OCI-LY3 (cell line): ENCODE results near the gene RHBDL3.

ENCODE experiments used
- EZH2phosphoT487 ChIP-seq: fragments of 200-600 bp; shearing (Covaris generic); IDR thresholded peaks from 2 replicates; pipeline ENCODE4 v1.6.1; 2018; ENCODE audit warnings: antibody characterized with exemption, mixed run types, low read depth
- TF ChIP-seq, protein P1 (sequence below): fragments of 200-600, 300-600 bp; sonication (generic); IDR thresholded peaks from 2 replicates; pipeline ENCODE4 v1.5.1; 2014; ENCODE audit warnings: antibody characterized with exemption, low read length, low read depth

DNA sequence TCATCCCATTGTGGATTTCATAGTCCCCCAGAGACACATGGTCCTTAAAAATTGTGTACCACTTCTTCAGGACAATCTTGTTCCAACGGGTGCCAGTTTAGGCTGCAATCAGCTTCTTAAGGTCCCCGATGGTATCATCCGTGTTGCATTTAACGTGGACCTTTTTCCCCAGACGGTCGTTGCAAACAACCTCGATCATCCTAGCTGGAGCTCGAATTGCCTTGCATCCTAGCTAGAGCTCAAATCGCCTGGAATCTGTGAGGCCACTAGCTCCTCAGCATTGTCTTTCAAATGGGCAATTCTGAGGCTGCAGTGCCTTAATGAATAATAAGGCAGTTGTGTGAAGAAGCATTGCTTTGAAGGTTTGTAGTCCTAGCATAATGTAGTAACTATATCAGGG, 37.7 kb upstream of the RHBDL3 start:
- TF ChIP-seq, protein P1, sequence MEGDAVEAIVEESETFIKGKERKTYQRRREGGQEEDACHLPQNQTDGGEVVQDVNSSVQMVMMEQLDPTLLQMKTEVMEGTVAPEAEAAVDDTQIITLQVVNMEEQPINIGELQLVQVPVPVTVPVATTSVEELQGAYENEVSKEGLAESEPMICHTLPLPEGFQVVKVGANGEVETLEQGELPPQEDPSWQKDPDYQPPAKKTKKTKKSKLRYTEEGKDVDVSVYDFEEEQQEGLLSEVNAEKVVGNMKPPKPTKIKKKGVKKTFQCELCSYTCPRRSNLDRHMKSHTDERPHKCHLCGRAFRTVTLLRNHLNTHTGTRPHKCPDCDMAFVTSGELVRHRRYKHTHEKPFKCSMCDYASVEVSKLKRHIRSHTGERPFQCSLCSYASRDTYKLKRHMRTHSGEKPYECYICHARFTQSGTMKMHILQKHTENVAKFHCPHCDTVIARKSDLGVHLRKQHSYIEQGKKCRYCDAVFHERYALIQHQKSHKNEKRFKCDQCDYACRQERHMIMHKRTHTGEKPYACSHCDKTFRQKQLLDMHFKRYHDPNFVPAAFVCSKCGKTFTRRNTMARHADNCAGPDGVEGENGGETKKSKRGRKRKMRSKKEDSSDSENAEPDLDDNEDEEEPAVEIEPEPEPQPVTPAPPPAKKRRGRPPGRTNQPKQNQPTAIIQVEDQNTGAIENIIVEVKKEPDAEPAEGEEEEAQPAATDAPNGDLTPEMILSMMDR: no peak
- TF ChIP-seq EZH2phosphoT487: no peak
